HG02763 (cell line): Measurements from ENCODE around the gene INPP5A.
"Not testable (repeated sequence)": the region's sequence is repeated elsewhere in the genome, so short reads cannot be mapped to it uniquely, and the experiment has no call there.

ENCODE experiments used
- ATAC-seq: cut with Tn5 transposase; IDR thresholded peaks from one replicate; pipeline ENCODE4 v1.9.1; 2021; ENCODE audit warnings: mild to moderate bottlenecking, moderate library complexity; ENCODE audit not compliant: unreplicated experiment

INPP5A gene

DNA sequence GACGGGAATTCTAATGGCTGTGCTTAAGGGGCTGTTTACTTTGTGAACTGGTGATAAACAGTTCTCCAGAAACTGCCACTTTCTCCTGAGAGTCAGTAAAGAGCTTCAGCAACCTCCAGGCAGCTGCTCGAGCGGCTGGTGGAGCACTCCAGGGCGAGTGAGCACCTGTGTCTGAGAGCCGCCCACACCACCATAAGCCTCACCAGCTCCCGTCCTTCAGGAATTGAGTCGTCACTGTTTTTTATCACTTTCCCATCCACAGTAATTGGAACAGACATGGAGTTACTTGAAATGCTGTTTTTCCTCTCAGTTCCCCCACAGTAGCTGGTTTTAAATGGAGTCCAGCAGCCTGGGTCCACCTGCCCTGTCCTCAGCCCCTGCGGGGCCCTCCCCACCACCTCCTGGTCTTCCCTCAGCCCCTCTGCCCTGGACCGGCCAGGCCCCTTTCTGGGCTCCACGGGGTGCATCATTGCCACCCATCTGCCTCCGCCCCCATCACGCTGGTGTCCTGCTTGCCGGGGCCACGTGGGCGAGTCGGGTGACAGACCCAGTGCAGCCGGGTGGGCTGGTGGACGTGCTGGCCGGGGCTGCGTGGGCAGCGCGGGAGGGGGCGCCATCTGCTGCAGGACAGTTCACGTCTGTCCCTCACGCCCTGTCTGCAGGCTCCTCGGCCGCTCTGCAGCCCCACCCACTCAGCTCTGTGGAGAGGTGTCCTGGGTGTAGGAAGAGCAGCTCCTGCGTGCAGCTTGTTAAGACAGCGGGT is 192.4 kb downstream of the INPP5A start:
- ATAC-seq, result no peak

- ATAC-seq, result no peak
Measured at GRCh38 chr10:132730573-132730953, 193.0 kb downstream of the INPP5A start.

GRCh38 chr10:132732518-132732917 is 194.9 kb downstream of the INPP5A start:
- no peak for ATAC-seq

- no peak for ATAC-seq
Measured at GRCh38 chr10:132733926-132734325, 196.3 kb downstream of the INPP5A start.

DNA sequence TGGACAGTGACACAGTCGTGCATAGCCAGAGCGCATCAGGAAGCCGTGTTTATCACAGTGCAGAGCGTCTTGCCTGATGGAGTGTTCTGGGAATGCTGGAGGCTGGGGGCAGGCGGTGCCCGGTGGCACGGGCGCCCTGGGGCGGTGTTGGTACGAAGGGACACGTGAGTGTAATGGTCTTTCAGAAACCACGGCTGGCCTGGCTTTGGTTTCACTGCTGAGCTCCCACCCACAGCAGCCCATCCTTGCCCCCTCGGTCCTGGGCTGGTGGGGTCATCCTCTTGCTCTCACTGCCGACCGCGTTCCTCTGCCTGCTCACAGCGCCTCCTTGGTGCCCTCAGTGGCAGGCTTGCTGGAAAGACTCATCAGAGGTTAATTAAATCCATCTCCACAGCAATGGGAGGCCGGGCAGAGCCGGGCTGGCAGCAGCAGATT is 197.8 kb downstream of the INPP5A start:
- ATAC-seq, result no peak

DNA sequence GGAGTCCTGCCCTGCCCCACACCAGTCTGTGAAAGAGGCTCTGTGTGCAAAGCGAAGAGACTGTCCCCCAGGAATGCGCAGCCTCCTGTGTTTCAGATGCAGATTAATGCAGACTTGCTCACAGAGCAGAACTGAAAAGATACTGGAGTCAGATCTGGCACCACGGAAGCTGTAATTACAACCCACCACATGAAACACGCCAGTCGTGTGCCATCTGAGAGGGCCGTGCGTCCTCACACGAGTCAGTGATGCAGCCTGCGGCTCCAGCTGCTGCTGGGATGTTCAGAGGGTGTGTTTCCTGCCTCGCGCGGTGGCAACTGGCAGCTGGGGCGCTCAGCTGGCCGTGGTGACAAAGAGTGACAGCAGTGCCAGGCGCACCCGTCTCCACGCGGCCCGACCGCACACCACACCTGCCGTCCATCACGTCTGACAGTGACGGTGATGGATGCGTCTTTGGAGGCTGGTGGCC is 198.4 kb downstream of the INPP5A start:
- ATAC-seq, result no peak

DNA sequence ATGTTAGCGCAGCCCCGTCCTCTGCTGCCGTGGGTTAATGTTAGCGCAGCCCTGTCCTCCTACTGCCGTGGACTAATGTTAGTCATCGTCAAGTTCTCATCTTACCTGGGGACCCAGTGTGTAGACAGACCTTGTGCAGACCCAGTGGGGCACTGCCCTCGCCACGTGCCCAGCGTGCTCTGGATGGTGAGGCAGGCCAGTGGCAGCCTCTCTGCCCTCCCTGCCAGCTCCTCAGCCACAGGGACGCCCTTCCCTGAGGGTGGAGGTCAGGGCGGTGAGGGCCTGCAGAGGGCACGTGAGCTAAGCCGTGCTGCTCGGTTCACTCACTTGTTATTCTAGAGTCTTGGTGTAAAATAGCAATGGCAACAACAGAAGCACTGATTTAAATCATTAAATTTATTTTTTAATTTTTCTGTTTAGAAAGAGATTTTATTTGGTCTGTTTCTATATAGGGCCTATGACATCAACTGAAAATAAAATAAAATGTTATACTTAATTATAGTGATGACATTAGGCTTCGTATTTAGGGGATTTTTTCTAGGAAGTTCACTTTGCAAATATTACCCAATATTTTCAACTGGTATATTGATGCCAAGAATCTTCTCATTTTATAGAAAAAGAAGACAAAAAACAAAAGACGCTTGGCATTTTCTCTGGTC is 199.9 kb downstream of the INPP5A start:
- ATAC-seq, result no peak

- ATAC-seq, result no peak
Measured at GRCh38 chr10:132738454-132739224, 201.1 kb downstream of the INPP5A start.

DNA sequence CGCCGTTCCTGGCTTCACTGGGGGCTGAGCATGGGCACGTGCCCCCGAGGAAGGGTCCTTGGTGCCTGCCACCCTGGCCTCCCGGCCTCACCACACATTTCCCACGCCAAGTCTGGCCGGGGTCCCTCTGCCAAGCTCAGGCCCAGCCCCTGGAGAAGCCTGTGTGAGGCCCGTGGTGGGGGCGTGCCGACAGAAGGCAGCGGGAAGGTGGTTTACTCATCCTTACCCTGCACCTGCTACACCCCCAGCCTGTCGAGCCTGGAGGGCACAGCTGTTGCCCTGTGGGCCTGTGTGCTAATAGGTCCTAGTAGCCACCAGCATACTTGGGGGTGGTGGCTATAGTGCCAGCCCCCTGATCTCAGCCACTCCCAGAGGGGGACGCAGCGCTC is 201.6 kb downstream of the INPP5A start:
- no peak for ATAC-seq

GRCh38 chr10:132740588-132740987 is 203.0 kb downstream of the INPP5A start:
- ATAC-seq, result no peak

DNA sequence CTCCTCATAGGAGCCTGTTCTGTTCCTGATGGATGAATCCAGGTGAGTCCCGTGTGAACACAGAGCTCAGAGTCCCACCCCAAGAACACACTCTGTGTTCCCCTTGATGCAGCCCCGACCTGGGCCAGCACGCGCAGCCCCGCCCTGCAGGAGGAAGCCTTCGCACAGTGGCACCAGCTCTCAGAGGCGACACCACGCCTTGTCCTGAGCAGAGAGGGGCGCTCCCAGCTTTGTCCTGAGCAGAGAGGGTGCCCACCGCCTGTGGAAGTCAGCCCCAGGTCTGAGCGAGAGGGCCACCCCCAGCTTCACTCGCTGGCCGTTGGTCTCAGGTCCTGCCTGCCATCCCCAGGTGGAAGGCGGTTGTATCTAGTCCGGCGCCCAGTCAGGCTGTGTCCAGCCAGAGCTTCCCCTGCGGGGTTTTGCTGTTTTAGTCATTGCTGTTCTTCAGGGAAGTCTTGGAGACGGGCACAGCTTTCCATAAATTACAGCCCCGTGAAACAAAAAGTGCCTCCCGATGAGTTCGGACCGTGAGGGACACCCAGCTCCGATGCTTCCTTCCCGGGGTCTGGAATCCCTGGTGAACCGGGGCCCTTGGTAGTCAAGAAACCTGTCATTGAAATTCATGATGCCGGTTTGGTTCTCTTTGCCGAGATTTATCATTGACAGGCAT is 204.7 kb downstream of the INPP5A start:
- ATAC-seq, result no peak

DNA sequence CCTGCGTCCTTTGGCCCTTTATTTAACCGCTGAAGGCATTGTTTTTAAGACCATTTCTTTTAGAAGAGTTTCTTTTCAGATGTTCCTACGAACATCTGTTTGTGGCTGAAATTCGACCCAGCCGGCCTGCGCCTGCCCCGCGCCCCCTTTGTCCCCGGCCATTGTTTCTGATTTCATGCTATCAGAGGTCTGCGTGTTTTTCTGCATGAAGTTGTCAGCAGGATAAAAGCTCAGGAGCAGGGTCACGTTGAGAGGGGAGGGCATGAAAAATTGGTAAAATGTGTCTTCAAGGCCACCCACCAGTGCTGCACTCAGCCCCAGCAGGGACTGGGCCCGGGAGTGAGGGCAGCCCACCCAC is 205.2 kb downstream of the INPP5A start:
- ATAC-seq, result no peak

GRCh38 chr10:132743196-132743924 is 205.8 kb downstream of the INPP5A start:
- ATAC-seq, result not testable (repeated sequence)

- no peak for ATAC-seq
Measured at GRCh38 chr10:132743925-132744490, 206.4 kb downstream of the INPP5A start.

GRCh38 chr10:132744839-132745238 is 207.3 kb downstream of the INPP5A start:
- no peak for ATAC-seq

DNA sequence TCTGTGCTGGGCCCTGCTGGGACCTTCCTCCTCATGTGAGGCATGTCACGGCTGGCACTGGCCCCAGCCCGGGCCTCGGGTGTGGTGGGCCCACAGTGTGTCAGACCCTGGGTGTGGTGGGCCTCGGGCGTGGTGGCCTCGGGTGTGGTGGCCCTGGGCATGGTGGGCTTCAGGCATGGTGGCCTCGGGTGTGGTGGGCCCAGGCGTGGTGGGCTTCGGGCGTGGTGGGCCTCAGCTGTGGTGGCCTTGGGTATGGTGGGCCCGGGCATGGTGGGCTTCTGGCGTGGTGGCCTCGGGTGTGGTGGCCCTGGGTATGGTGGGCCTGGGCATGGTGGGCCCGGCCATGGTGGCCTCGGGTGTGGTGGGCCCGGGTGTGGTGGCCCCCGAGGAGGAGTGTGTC is 207.9 kb downstream of the INPP5A start:
- no peak for ATAC-seq

DNA sequence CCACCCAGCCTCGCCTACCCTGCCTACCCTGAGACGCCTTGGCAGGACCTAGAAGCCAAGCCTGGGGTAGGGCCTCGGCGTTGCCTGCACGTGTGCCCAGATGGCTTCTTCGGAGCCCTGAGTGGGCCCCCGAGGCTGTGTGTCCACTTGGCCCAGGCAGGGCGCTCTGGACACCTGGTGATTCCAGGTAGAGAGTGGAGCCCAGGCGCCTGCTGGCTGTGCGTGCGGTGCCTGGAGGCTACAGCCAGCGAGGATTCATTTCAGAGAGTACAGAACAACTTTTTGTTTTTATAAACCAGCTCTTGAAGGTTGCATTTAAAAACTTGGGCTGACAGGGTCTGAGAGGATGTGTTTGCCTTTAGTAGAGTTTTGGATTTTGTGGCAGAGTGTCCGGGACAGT is 208.4 kb downstream of the INPP5A start:
- ATAC-seq, result no peak

GRCh38 chr10:132746386-132746785 is 208.8 kb downstream of the INPP5A start:
- no peak for ATAC-seq

DNA sequence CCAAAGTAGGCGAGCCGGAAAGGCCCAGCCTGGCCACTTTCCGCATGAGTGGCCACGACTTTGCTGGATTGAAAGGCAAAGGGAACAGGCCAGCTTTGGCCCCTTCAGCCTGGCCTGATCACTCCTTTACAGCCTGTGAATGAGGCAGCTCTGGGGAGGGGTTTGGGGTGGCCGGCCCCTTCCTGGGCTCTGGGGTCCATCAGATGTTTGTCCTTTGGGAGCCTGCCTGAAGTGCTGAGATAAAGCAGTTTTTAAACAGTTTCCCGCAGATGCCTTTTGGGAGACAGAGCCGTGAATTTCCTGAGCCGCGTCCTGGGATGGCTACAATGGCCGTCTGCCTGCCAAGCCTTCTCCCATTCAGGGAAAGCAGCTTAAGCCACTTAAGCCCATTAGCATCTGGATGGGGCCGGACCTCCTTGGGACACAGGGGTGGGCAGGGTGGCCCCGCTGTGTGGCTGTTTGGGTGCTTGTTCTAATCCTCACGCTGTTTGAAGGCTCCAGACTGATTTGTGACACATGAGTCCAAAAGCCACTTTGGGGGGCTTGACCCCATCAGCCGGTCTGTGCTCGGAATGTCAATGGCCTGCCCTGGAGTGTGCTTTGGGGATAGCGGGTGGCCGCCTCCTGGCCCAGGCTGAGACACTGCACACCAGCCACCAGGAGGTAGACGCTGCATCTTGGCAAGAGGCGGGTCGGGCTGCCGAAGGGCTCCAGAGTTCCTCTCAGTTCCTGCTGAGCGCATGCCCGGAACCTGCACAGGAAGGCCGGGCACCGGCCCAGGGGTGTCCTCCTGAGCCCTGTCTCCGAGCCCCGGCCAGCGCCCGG is 209.4 kb downstream of the INPP5A start:
- no peak for ATAC-seq
